ENCODE results near the gene HIGD1A. TPM values are rescaled to one million over a fixed set of nuclear protein-coding genes. Genes with fewer than 3 reads are reported as not detected.

HIGD1A gene
- total RNA-seq (100 to 1,000 TPM in 2 of 4 donors, 10 to 100 TPM in 2; 81.0 to 118 (median 93.5) TPM), polyA plus RNA-seq (100 to 1,000 TPM; 136 to 169 (median 165) TPM)
- long read RNA-seq, donor 1, transcript HIGD1A-201 (4 exons, 1,373 nt): major isoform, 57 of 59 reads
- long read RNA-seq, donor 1, partial matches to known transcripts: 0 of 59 reads
- long read RNA-seq, donor 1, other reads (novel, unspliced or antisense): 1 of 59 reads
- long read RNA-seq, donor 2, transcript HIGD1A-201 (4 exons, 1,373 nt): major isoform, 213 of 230 reads
- long read RNA-seq, donor 2, transcript HIGD1A-205 (3 exons, 983 nt): minor isoform, 5 of 230 reads
- long read RNA-seq, donor 2, partial matches to known transcripts: 2 of 230 reads
- long read RNA-seq, donor 2, other reads (novel, unspliced or antisense): 9 of 230 reads

DNA sequence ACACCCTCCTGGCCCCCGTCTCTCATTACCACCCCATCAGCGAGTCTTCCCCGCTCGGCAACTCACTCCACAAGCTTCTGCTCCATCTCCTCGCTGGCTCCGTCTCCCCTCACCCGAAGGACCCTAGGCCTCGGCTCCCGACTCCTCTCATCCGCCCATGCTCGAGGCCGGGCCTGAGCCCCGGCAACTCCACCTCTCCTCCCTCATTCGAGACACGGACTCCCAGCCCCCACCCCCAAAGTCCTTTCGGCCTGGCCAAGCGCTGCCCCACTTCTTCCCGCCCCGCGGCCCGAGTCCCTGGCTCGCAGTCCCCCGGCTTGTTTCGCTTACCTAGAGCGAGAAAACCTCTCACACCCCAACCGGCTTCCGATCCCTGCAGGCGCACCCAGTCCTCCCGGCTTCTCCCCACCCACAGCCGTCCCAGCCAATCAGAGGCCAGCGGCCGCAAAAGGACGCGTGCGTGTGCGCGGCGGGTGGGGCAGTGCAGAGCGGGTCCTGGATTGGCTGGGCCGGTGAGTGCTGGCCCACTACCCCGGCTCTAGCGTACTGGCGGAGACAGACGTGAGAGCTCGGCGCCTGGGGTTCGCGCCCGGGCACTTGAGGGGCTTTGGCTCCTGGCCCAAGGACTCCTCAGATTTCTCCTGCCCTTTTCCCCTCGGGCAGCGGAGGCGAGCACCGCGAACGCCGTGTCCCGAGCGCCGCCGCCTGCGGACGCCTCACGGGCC, at the start of gene HIGD1A:
TSS of gene HIGD1A (minus strand) at position 385 of the 725 bp plus-strand sequence. CDS start 10,237 bp downstream, outside the sequence.
- TF ChIP-seq, protein P1, sequence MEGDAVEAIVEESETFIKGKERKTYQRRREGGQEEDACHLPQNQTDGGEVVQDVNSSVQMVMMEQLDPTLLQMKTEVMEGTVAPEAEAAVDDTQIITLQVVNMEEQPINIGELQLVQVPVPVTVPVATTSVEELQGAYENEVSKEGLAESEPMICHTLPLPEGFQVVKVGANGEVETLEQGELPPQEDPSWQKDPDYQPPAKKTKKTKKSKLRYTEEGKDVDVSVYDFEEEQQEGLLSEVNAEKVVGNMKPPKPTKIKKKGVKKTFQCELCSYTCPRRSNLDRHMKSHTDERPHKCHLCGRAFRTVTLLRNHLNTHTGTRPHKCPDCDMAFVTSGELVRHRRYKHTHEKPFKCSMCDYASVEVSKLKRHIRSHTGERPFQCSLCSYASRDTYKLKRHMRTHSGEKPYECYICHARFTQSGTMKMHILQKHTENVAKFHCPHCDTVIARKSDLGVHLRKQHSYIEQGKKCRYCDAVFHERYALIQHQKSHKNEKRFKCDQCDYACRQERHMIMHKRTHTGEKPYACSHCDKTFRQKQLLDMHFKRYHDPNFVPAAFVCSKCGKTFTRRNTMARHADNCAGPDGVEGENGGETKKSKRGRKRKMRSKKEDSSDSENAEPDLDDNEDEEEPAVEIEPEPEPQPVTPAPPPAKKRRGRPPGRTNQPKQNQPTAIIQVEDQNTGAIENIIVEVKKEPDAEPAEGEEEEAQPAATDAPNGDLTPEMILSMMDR (IDR thresholded peaks at IDR 0.05): no peak
- peak within 1 kb of the TSS; percentile 92 for H3K27ac ChIP-seq
- intact Hi-C loops (cut with DNase I): no loop called here
- H3K36me3 ChIP-seq (ENCODE audit: insufficient read depth in 1 of 2, low read depth in 1 of 2): no peaks in the 10 kb centered on the region
- 0 to 1% (median 1%) methylated on average over 53 to 63 of the region's 63 CpGs for WGBS, 3 donors
- peak; percentile 98 to 100 (median 100) for ATAC-seq
- DNase-seq: peak; percentile 95 to 98
- peak within 1 kb of the TSS; percentile 83 for H3K4me3 ChIP-seq
- H3K9me3 ChIP-seq: no peaks in the 10 kb centered on the region
- peaks cover 34% of the 10 kb centered on the region for H3K4me1 ChIP-seq
- no peaks in the 10 kb centered on the region for H3K27me3 ChIP-seq (ENCODE audit: insufficient read depth in 3 of 3, low read length in 2 of 3)

DNA sequence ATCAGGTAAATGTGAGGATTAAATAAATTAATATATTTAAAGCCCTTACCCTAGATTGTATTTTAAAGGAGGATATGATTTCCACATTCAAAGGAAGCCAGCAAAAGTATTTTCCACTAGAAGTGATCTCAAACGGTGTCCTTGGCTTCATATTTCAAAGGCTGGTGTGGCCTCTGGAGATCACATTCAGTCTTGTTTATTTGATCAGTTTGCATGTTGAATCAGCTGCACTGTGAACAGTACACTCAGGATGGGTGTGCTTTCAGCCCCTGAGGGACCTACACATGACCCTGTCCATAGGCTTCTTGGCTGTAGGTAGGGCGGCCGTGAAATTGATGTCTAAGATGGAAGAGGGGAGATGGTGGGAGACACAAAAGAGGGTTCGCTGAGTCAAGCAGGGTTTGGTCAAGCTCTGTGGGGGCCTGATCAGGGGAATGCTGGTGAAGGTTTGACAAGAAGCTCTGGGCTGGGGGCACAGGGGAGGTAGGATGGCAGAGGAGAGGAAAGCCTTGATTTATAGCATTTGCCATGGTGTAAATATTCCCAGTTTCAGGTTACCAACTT, 49.5 kb upstream of the HIGD1A start:
- intact Hi-C loops (cut with DNase I): no loop called here
- Histone ChIP-seq H3K4me1 (peaks cover 3% of the 10 kb centered on the region), H3K4me3 (no peak overlapping the region), H3K27me3 (ENCODE audit: insufficient read depth in 3 of 3, low read length in 2 of 3) (no peaks in the 10 kb centered on the region), H3K27ac (no peak overlapping the region), H3K9me3 (no peaks in the 10 kb centered on the region), H3K36me3 (ENCODE audit: insufficient read depth in 1 of 2, low read depth in 1 of 2) (no peaks in the 10 kb centered on the region)
- TF ChIP-seq, protein P1 (IDR thresholded peaks at IDR 0.05): no peak
- no peak for ATAC-seq
- no peak for DNase-seq
- WGBS, 3 donors: 58 to 61% (median 59%) methylated on average over 4 of the region's 4 CpGs

DNA sequence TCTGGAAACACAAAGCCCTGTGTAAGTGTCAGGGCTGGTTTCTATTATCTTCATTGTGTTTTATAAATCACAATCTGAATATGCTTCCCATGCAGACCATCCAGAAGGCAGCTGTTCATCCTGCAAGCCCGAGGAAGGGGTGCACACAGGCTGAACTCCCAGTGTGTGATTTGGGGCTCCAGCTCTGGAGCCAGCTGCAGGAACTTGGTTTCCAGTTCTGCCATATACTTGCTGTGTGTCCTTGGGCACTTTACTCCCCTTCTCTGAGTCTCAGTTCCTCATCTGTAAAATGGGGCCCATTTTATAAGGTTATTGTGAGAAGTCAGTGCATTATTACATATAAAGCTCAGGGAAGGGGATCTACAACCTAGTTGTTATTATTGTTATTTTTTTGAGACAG, 48.8 kb upstream of the HIGD1A start:
- WGBS, 3 donors: 40 to 68% (median 56%) methylated on average over 1 of the region's 1 CpG

DNA sequence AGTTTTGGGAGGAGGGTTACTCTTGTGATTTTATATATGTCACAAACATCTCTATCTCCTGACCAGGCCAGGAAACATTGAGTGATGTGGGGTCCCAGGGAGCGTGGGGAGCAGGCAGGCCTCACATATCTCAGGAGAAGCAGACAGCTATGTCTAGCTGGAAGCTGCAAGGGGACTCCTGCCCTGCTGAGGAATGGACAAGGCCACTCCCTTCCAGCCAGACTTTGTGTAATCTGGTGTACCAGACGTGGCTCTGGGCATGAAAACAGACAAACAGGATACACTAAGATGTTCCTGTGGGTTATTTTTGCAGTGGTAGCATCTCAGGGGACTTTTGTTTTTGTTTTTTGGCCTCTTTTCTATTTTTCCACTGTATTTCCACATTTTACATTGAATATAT, 48.2 kb upstream of the HIGD1A start:
- no peak overlapping the region for H3K27ac ChIP-seq
- peaks cover 3% of the 10 kb centered on the region for H3K4me1 ChIP-seq
- no peak for DNase-seq
- intact Hi-C loops (cut with DNase I): no loop called here
- no peaks in the 10 kb centered on the region for H3K9me3 ChIP-seq
- no peaks in the 10 kb centered on the region for H3K27me3 ChIP-seq (ENCODE audit: insufficient read depth in 3 of 3, low read length in 2 of 3)
- no peak for ATAC-seq
- H3K36me3 ChIP-seq (ENCODE audit: insufficient read depth in 1 of 2, low read depth in 1 of 2): no peaks in the 10 kb centered on the region
- TF ChIP-seq, protein P1 (IDR thresholded peaks at IDR 0.05): no peak
- WGBS, 3 donors: 42 to 47% (median 45%) methylated on average over 2 of the region's 2 CpGs
- H3K4me3 ChIP-seq: no peak overlapping the region

More for the DNA sequence above, 48.8 kb upstream of the HIGD1A start:
- intact Hi-C loops (cut with DNase I): no loop called here
- Histone ChIP-seq H3K27ac (no peak overlapping the region), H3K9me3 (no peaks in the 10 kb centered on the region), H3K27me3 (ENCODE audit: insufficient read depth in 3 of 3, low read length in 2 of 3) (no peaks in the 10 kb centered on the region), H3K36me3 (ENCODE audit: insufficient read depth in 1 of 2, low read depth in 1 of 2) (no peaks in the 10 kb centered on the region), H3K4me3 (no peak overlapping the region), H3K4me1 (peaks cover 3% of the 10 kb centered on the region)
- ATAC-seq (no peak), DNase-seq (no peak)
- TF ChIP-seq, protein P1 (IDR thresholded peaks at IDR 0.05): no peak

All from psoas muscle (tissue), 8 donors.